GM19025 (cell line): ENCODE data around the gene RSPH1.
A peak's percentile ranks its signal among the peaks of the same experiment; 100 is the strongest.

Source experiments
- ATAC-seq: cut with Tn5 transposase; IDR thresholded peaks from one replicate; pipeline ENCODE4 v1.9.1; 2021; ENCODE audit warnings: mild to moderate bottlenecking, low read depth, moderate library complexity; ENCODE audit not compliant: unreplicated experiment

The RSPH1 gene

DNA sequence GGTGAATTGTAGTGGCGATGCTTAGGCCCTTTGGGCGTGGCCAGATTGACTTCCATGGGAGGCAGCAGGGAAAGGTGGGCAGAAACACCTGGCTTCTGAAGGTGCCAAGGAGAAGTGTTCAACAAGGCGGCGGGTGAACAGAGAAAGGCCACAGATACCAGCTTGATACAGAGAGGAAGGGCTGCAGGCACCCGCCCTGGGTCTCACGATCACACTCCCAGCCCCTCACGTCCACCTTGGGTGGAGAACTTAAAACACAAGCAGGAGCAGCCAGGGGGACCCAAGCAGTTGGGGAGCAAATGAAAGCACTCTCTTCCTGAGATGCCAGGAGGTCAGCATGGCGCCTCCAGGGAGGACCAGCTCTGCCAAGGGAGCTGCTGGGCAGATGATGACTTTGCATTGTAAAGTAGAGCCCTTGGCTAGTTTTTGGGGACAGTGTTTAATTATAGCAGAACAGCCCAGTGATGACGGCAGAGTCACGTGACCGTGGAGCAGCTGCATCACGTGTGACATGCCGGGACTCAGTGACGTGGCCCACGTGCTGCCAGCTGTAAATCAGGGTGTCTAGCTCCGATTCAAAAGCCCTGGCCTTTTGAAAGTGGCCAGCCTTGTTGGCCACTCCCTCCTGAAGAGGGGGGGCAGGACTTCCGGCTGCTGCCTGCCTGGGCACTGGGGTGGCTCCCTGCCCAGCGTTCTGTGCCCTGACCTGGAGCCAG, 36.6 kb upstream of the RSPH1 start:
- ATAC-seq, result no peak

DNA sequence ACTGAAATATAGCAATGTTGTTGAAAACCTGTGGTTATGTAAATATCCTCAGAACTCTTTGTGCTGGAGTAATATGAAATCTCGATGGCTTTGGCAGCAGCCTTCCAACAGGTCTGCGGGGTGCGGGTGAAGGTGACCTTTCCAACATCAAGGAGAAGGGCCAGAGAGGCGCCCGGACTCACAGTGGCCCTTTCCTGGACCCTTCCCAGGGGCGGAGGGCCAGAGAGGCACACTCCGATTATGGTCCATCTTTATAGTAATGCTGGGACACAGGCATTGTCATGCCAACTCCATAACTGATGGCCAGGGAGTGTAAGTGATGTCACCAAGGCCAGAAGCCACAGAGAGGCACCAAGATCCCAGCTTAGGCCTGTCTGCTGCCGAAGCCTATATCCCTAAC, 35.7 kb upstream of the RSPH1 start:
- ATAC-seq, result no peak

DNA sequence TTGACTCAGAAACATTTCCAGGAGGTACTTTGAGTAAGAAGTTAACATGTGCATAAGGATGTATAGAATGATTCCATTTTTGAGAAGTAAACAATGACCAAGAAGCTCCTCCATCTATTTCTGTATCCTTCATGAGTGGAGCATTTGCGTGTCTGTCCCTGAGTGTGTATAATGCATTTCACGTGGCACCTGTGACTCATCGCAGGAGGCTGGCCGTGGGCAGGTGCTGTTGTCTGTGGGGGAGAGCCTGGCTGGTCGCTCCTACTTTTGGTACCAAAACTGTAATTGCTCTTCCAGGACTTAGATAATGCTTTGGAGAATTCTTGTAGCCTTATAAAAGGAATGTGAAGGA, 34.1 kb upstream of the RSPH1 start:
- no peak for ATAC-seq

DNA sequence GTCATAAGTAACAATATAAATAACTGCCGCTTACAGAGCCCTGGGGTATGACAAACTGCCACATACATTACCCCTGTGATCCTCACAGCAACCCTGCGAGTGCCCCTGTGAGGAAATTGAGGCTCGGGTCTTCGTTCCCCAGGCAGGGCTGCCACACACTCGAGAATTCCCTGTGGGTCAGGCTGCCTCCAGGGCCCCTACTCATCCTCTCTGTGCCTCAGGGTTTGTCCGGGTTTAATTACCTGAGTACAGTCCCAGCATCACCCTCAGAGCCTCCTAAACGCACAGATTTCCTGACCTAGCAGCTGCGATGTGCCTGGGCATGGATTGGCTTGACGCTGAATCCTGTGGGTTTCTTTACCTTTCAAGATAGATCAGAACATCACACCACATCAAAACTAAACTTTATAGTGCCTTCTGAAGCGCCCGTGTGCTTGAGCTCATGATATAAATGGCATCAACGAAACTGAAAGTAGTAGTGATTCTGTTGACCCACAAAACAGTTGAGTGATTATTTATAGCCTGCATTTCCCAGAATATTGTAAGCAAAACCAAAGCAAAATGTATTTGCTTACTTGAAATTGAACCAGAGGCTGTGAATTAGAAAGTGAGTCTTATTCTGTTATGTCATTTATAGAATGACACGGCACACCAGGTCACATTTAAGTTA, 31.6 kb upstream of the RSPH1 start:
- peak; percentile 40 for ATAC-seq

DNA sequence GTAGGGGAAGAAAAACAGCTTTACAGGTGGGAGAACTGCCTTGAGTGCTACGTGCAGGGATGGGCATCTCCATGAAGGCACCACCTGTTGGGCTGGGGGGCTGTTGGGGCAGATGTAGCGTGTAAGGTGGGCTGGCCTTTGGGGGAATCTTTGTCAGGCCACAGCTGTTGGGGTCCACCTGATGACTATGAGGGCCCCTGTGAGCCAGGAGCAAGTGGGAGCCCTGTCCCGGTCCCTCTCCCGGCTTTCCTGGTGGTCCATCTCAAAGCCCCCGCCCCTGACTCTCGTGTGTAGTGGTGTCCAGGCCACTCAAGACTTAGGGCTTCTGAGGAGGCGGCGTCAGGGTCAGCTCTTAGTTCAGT, 31.1 kb upstream of the RSPH1 start:
- ATAC-seq, result no peak

DNA sequence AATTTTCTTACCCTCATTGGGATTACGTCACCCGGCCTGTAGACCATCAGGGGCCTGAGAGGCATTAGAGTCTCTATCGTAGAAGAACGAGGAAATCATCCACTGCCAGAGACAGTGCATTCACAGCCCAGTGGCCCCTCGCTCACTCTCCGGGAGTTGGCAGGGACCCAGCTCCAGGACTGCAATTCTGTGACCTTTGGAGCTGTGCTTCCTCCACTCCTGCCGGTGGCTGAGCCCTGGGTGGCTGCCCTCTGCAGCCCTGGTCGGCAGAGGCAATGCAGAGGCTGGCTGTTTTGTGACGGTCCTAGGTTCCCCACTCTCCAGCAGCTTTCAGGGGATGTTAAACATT, 30.3 kb upstream of the RSPH1 start:
- no peak for ATAC-seq

DNA sequence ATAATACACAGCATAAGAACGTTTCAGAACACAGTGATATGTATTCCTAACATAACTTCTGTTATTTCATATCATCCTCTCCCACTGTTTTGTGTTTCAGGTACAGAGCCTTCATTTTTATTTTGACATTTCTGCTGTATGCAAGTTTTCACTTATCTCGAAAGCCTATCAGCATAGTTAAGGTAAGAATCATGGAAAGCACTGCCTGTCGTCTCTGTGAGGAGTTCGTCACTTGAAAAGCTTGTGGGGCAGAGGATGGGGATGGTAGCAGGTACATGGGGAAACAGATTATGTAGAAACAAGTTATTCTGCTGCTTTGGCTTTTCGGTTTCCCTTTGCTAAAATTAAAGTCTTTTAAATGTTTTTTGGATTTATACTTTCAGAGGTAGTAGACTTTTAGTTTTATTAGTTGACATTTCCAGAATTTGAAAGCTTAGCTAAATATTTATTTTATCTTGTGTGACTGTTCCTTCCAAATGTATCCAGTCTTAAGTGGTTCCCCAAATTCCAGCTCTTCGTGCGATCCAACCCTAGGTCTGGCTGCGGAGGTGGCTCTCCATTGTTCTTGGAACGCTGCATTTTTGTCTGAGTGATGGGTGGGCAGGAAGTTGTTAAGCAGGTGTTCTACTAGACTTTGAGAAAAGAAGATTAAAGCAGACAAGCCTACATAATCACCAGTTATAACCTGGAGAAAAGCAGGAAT, 29.8 kb upstream of the RSPH1 start:
- ATAC-seq, result no peak

DNA sequence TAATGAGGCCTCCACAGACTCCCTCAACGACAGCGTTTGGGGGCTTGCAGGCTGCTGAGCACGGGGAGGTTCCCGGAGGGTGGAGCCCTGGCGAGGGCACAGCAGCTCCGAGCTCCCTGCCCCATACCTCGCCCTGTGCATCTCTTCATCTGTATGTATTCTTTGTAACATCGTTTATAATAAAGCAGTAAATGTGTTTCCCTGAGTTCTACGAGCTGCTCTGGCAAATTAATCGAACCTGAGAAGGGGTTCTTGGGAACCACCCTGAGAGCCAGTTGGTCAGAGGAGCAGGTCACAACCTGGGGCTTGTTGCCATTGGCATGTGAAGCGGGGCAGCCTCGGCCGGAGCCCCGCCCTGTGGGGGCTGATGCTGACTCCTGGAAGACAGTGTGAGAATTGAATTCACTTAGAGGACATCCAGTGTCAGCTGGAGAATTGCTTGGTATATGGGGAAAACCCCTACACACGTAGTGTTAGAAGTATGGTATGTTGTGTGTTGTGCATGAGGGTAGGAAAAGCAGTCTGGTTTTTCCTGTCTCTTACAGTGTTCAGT, 29.1 kb upstream of the RSPH1 start:
- ATAC-seq, result peak; percentile 29

DNA sequence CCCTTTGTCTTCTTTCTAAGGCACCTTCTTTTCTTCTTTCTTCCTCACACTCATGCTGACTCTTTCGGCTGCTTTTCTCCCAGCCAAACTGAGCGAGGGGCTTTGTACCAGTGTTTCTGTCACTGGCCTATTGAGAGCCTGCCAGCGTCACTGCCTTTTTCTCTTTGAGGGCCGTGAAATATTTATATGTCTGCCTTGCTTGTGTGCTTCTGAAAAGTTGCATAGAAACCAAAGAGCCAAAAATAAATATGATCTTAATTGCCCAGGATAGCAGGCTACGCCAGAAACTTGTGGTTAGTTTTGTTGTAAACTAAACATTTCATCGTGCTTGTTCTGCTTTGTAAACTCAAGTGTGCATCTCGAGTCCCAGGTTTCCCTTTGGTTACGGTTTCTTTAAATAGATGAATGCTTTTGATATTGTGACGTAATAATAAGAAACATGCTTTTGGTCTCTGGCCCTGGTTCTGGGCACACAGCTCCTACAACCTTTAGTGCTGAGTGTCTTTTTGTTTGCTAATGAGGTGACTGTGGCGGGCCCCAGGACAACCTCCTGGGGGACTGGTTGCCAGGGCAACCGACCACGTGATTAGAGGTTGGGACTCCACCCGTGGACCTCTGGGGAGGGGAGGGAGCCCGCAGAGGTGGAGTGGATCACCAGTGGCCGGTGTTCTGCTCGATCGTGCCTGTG, 28.5 kb upstream of the RSPH1 start:
- ATAC-seq, result peak; percentile 74

DNA sequence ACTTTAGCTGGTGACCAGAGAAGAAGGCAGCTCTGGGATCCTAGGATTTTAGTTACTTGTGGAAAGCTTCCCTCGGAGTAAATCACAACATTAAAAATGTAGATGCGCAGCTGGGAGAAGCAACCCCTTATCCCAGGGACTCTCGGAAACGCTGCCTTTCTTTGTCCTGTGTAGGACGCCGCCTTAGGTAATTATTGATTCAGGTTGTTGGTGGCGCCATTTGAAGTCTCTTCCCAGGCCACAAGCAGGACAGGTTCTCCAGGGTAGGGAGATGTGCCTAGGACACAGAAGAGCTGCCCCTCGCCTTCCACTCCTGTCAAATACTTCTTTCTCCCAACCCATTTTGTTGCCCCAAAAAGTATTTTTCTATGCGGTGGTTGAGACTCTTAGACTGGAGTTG, 27.9 kb upstream of the RSPH1 start:
- no peak for ATAC-seq

DNA sequence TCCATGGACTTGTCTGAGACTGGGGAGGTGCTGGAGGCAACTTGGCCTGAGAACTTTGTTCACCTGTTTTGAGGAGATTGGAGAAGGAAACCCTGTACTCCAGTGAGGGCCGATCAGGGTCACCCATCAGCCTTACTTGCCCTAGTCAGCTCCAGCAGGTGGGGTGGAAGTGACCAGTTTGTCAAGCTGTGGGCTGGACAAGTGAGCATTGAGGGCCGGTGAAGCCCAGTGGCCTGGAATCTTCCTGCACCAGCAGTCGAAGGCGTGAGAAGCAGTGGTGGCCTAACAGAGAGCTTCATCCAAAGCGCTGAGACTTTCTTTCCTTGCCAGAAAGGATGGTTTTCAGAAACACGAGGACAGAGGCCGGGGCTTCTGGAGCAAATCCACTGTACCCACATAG, 27.2 kb upstream of the RSPH1 start:
- no peak for ATAC-seq

DNA sequence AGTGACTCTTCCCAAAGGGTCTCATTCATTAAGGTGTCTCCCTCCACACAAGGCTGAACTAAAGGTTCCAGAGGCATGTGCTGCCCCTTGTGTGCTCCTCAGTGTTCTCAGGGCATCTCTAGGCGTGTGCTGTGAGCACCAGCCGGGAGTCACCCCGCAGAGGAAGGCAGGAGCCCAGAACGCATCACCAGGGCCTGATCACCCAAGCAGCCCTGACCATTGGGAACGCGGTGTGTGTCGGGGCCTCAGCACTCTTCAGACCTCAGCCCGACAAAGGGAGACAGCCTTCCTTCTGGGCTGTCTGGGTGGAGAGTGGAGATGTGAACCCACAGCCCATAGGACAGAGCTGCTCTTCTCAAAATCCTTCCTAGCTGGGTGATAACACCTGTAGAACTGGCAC, 26.7 kb upstream of the RSPH1 start:
- ATAC-seq, result no peak

DNA sequence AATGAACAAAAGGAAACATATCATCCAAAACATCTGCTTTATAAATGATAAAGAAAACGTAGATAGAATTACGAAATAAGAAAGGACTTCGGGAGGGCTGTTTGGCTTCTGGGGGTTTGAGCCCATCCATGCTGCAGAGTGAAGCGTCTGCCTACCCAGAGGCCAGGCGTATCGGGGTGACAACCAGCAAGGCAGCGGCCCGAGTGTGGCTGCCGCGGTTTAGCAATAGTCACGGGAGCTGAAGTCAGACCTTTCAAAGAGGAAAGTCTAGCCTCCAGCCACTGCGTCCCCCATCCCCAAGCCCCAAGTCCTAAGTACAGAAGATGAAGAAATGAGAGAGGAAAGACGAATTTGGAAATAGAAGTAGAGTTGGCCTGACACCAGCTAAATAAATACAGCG, 26.2 kb upstream of the RSPH1 start:
- ATAC-seq, result no peak

DNA sequence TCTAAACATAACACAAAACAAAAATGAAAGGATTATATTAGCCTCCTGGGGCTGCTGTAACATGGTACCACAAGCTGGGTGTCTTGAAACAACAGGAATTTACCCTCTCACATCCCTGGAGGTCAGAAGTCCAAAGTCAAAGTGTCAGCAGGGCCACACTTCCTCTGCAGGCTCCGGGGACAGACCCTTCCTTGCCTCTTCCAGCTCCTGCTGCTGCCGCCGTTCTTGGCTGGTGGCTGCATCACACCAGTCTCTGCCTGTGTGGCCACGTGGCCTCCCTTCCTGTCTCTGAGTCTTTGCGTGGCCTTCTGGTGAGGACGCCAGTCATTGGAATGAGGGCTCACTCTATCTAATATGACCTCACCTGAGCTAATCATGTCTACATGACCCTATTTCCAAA, 25.8 kb upstream of the RSPH1 start:
- no peak for ATAC-seq

DNA sequence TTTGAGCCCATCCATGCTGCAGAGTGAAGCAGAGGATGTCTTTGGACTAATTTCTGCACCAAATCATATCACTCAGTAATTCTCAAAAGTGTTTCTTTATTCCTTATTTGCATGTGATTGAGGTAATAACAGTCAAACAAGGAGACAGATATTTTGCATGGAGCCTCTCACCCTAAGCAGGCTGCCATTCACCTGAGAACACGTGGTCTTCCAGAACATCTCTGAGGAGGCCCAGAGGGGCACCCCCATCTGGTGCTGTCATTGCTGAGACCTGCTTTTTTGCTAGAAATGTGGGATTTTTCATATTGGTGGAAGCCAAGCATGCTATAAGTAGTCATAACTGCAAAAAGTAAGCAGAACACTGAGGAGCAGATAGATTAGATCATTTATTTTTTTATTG, 25.4 kb upstream of the RSPH1 start:
- no peak for ATAC-seq

DNA sequence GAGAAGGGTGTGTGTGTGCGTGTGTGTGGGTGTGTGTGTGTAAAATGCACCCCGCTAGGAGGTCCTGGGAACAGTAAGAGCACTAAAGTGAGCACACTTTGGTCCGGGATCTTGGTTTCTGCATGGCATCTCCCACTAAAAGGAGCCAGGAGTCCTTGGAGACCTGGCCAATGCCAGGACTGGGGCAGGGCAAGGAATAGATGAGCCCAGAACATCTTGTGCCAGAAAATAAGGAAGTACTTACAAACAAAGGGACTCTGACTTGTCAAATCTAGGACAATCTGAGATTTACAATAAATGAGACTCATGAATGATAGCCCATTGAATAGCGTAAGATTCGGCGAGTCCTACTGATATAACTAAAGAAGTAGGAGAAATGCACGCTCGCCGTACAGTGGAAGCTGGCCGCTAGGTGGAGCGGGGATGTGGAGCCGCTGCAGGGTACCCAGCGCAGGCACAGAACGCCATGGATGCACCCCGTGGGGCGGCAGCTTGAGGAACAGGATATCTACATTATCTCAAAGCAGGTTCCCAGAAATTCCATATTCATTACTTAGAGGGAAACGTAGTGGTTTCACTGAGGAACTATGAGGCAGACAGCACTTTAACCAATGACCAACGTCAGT, 24.7 kb upstream of the RSPH1 start:
- ATAC-seq, result no peak

DNA sequence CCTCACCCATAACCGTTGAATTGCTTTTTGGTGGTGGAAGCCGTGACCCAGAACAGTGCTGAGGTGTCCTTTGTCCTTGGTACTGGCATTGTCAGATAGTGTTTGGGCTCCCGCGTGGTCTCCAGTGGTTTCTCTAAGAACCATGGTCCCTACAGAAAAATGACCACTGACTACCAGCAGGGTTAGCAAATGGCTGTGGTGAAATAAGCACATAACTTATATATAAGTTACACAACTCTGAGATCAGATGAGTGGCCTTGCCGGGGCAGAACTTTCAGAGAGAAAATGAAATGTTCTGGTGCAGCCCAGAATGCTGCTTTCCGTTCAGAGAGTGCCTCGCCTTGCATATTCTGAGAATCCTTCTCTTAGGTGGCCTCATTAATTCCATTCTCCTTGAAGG, 22.6 kb upstream of the RSPH1 start:
- no peak for ATAC-seq

DNA sequence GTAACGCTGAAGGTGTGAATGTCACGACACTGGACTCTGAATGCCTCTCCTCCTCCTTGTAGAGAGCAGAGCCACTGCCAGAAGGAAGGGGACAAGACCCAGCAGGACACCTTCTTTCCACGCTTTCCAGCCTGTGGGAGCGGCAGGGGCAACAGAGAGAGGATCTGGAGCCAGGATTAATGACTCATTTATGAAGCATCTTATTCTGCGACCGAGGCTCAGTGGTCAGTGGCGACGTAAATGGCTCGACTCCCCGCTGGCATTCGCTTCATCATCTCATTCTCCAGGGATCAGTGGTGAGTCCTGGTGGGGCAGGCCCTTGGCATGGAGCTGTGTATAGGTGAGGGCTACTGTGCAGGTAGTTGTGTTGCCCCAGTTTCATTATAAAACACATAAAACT, 22.2 kb upstream of the RSPH1 start:
- no peak for ATAC-seq

DNA sequence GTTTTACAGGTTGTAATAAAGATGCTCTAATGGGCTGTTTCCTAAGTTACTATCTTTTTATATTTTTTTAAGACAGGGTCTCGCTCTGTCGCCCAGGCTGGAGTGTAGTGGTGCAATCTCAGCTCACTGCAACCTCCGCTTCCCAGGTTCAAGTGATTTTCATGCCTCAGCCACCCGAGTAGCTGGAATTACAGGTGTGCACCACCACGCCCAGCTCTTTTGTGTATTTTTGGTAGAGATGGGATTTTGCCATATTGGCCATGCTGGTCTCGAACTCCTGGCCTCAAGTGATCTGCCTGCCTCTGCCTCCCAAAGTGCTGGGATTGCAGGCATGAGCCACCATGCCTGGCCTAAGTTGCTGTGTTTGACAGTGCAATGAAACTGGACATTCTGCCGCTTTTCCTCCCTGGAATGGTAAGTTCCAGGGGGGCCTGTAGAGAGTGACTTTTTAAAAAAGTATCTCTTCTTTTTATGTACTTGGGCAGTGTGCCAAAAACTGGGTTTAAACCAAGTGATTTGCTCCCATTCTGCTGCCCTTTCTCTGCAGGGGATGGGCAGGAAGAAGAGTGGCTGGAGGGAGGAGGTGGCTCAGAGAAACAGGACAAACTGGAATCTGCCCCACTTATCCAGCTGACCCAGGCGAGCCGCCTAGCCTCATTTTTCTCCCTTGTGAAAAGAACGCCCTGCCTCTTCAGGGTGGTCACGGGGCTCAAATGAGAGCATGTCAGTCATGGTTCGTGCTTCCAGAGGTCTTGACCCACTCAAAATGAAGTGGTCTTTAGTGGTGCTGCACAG, 19.9 kb upstream of the RSPH1 start:
- no peak for ATAC-seq

DNA sequence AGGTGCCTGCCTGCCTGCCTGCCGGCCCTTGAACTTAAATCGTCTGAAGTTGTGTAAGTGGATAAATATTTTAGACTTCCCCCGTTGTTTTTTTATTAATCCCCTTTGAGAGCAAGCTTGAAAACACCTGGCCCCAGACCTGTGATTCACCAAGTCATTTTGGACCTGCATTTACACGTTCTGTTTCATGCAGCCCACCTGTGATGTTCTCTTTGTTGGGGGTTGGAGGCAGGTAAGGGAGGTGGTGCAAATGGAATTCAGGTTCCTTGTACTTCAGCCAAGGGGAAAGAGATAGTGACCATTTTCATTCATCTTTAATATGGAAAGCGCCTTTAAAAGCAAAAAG, 18.8 kb upstream of the RSPH1 start:
- ATAC-seq, result no peak
